GM18498 (cell line): ENCODE results near the gene ZNF8.
"Not testable (repeated sequence)": the region's sequence is repeated elsewhere in the genome, so short reads cannot be mapped to it uniquely, and the experiment has no call there.

Source experiments
- ATAC-seq: cut with Tn5 transposase; IDR thresholded peaks from one replicate; pipeline ENCODE4 v1.9.1; 2021; ENCODE audit warnings: mild to moderate bottlenecking, moderate library complexity; ENCODE audit not compliant: unreplicated experiment

The ZNF8 gene

DNA sequence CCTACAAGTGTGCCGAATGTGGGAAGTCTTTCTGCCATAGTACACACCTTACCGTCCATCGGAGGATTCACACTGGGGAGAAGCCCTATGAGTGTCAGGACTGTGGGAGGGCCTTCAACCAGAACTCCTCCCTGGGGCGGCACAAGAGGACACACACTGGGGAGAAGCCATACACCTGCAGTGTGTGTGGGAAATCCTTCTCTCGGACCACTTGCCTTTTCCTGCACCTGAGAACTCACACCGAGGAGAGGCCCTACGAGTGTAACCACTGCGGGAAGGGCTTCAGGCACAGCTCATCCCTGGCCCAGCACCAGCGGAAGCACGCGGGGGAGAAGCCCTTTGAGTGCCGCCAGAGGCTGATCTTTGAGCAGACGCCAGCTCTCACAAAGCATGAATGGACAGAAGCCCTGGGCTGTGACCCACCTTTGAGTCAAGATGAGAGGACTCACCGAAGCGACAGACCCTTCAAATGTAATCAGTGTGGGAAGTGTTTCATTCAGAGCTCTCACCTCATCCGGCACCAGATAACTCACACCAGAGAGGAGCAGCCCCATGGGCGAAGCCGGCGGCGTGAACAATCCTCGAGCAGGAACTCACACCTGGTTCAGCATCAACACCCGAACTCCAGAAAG, 16.1 kb downstream of the ZNF8 start:
- ATAC-seq, result no peak

DNA sequence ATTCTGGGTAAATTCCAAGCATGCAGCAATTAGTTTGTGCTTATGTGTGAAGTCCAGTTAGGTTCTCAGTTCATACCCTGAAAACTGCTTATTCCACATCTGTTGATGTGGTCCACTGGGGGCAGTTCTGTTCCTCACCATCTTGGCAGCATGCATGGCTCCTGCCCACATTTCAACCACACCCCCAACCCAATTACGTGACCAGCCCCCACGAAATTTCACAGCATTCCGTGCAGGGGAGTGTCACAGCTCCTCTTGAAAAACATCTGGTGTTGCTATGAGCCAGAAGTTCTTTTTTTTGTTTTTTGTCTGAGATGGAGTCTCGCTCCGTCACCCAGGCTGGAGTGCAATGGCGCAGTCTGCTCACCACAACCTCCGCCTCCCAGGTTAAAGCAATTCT, 17.3 kb downstream of the ZNF8 start:
- no peak for ATAC-seq

- ATAC-seq, result no peak
Observed at GRCh38 chr19:58300620-58301019, 21.9 kb downstream of the ZNF8 start.

DNA sequence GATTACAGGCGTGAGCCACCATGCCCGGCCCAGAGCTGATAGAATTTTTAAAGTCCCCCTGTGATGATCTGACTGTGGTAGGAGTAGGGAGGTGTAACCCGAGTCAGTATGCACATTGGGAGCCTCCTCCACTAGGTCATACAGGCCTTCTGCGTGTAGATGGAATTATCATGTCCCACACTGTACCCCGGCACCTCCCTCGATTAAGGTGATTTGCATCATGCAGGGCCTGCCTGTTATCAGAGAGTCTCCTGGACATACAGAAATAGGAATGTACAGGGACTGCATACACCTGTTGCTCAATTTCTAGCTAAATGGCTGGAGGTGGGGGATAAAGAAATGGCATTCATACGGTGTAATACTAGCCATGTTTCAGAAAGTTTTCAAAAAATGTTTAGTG, 25.5 kb downstream of the ZNF8 start:
- no peak for ATAC-seq

GRCh38 chr19:58304748-58305064, 26.0 kb downstream of the ZNF8 start:
- ATAC-seq, result peak; percentile 9

DNA sequence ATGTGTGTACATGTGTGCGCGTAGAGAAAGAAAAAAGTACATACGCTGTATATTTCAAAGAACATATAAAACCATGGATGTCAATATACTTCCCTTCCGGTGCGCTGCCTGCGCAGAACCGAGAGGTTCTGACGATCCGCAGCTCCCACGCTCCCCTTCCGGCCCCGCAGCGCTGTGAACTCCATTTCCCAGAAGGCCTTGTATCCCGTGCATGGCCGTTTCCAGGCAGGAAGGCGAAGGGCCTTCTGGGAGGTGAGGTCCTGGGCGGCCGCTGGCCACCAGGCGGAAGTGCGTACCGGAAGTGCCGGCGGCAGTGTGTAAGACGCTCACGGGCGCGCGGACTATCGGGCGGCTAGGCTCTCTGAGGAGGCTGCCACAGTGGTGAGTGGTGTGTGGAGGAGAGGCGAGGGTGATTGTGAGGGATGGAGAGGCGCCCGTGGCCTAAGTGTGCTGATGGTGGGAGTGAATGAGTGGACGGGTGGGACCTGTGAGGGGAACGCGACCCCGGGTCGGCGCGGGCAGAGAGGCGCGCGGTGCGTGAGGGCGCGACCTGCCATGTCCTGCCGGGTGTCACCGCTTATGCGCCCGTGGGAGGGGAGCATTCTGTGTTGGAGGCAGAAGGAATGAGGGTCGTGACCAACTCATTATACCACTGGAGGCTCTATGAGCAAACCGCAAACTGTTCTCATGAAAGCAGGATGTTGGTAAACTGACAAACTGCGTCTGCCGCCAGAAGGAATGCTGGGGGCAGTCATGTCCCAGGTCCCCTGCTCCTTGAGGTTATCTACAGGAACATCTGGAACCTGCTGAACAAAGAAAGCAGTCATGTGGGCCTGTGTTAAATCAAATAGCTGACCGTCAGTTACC, 26.5 kb downstream of the ZNF8 start, which contains the start of gene ERVK3-1:
Gene ERVK3-1, plus strand, starts transcription at position 313 of the 867 bp plus-strand sequence. CDS start 6,792 bp downstream, outside the sequence.
- peak; percentile 95 for ATAC-seq

DNA sequence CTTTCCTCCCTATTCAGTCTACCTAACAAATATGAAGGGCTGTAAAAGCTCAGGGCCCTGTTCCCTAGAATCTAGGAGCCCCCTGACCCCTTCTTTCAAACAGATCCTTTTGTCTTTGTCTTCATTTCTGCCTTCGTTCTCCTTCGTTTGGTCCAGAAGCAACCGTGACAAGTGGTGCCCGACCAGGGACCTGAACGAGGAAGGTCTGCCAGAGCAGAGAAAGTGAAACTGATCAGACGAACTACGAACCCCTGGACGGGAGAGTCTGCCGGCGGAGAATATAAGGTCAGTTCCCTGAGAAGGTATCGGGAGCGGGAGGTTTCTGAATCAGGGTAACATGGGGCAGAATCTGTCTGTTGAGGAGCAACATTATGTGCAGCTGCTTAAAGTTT, 27.2 kb downstream of the ZNF8 start:
- no peak for ATAC-seq

DNA sequence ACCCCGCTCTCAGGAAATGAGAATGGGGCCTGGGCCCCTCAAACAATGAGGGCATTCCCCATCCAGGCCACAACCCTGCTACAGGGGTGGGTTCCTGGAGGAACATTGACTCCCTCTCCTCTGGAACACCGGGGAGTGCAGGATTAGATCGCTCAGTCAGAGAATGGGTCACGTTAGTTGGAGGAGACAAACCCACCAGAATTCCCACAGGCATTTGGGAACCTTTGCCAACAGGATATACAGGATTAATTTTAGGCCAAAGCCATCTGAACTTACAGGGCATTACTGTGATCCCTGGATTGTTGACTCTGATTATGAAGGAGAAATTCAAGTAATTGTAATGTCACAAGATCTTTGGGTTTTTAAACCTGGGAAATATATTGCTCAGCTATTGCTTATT, 29.0 kb downstream of the ZNF8 start:
- ATAC-seq, result no peak

DNA sequence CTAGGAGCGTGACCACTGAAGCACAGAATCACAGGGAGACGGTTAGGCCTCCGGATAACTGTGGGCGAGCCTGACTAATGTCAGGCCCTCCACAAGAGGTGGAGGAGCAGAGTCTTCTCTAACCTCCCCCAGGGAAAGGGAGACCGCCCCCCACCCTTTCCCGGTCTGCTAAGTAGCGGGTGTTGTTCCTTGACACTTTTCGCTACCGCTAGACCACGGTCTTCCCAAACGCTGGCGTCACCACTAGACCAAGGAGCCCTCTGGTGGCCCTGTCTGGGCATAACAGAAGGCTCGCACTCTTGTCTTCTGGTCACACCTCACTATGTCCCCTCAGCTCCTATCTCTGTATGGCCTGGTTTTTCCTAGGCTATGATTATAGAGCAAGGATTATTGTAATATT, 31.9 kb downstream of the ZNF8 start:
- not testable (repeated sequence) for ATAC-seq

GRCh38 chr19:58311345-58311865, 32.6 kb downstream of the ZNF8 start:
- ATAC-seq, result no peak

- ATAC-seq, result no peak
Observed at GRCh38 chr19:58315580-58315979, 36.8 kb downstream of the ZNF8 start.

DNA sequence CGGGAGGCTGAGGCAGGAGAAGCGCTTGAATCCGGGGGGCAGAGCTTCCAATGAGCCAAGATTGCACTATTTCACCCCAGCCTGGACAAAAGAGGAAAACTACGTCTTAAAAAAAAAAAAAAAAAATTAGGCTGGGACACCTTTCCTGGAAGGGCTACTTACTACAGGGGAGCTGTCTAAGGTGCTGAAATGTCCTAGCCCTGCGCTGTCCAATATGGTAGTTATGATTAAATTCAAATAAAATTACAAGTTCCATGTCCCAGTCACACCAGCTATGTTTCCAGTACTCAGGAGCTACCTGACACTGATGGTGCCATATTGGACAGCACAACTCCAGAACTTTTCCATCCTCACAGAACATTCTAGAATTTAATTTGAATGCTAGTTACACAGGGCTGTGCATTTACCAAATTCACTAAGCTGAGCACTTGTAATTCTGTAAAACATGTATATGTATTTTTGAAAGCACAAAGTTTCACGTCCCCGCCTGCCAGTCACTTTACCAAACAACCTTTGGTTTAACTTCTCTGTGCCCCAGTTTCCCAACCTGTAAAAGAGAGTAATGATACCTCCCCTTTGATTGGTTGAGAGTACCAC, 38.8 kb downstream of the ZNF8 start:
- ATAC-seq, result no peak

- no peak for ATAC-seq
Observed at GRCh38 chr19:58318297-58318696, 39.5 kb downstream of the ZNF8 start.

GRCh38 chr19:58319241-58319640, 40.5 kb downstream of the ZNF8 start:
- ATAC-seq, result no peak

DNA sequence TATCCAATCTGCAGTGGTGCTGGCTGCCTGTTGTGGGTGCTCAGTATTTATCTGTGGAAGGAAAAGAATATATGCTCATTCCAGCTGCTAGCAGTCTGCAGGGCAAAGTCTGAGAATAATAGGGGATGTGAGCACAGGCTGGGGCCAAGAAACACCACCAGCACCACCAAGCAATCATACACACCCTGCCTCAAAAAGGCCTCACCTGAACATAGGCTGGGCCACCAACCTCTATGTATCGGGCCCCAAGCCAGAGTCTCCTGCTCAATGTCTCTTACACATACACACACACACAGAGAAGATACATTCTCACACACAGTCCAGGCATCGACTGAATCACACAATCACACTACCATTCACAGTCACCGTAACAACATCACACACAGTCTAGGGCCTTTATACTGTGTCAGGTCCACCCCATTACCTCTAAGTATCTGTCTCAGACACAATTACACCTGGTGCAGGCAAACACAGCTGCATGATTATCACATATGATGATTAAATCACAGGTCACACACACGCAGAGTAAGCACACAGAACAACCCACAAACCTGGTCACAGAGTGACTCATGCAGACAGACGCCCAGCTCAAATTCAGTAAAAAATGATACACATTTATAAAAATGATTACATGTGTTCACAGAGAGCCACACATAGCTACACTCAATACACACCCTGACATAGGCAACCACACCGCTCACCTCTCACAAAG, 46.7 kb downstream of the ZNF8 start:
- ATAC-seq, result no peak

- no peak for ATAC-seq
Observed at GRCh38 chr19:58326501-58326913, 47.8 kb downstream of the ZNF8 start.

DNA sequence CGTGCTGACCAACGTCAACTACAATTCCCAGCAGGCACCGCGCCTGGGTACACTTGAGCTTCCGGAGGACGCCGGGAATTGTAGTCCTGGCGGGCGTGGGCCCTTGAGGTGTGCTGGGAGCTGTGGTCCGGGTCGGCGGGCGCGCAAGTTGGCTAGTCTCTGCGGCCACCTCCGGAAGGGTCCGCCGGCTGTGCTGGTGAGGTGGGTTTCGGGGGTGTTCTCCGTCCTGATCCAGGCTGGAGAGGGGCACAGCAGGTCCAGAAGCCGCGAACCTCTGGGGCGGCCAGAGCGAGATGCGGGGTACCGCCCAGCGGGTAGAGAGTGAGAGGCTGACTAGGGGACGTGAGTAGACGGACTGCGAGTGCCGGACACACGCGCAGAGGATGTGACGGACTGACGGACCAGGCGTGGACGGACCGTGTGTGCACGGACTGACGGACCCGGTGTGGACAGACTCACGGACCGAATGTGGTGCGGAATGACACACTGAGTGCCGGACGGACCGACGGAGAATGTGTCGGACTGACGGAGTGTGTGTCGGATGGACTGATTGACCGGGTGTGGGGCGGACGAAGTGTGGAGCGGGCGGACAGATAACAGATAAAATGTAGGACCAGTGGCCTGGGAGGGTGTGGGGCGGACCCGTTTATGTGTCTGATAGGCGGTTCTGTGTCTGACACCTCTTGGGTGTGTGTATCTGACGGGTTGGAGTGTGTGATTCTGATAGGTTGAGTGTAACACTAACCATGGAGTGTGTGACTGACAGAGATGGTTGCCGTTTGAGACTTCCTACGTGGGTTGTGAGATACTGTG, 48.4 kb downstream of the ZNF8 start, which contains the start of gene ZSCAN22:
Gene ZSCAN22, plus strand, starts transcription at position 81 of the 813 bp plus-strand sequence. CDS start 7,809 bp downstream, outside the sequence.
- peak; percentile 88 for ATAC-seq

DNA sequence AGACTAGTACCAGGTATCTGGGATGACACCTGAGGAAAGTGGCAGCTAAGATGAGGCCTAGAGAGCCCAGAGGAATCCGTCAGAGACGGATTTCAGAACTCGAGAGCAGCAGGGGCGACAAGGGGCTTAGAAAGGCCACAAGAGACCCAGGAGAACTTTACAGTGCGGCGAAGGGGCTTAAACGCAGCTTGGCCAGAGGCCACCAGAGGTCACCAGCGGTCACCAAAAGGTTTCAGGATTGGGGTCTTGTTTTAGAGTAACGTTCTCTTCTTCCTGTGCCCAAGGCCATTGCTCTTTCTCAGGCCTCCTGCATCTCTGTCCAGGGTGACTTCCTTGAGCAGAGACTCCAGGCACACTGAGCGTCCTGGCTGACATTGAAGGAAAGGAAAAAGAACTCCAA, 50.2 kb downstream of the ZNF8 start:
- ATAC-seq, result no peak

- ATAC-seq, result no peak
Observed at GRCh38 chr19:58330458-58330857, 51.7 kb downstream of the ZNF8 start.

GRCh38 chr19:58332697-58333096, 53.9 kb downstream of the ZNF8 start:
- ATAC-seq, result no peak
